ENCODE measurements around the gene DGKZ. TPM values are rescaled to one million over a fixed set of nuclear protein-coding genes. Genes with fewer than 3 reads are reported as not detected.

DGKZ gene
- total RNA-seq, 1 donor from 2014 or later: 78.8 TPM

- H3K4me1 ChIP-seq: peaks cover 75% of the 10 kb centered on the region
- H3K27ac ChIP-seq: peak overlapping the region; percentile 16
- no peaks in the 10 kb centered on the region for H3K36me3 ChIP-seq
- DNase-seq (ENCODE audit: extremely low spot score in 2 of 2): no peak
- no peak overlapping the region for H3K4me3 ChIP-seq
- TF ChIP-seq CTCF (IDR thresholded peaks at IDR 0.05) (peak; percentile 31 to 58 (median 38)), POLR2AphosphoS5 (IDR thresholded peaks at IDR 0.05; ENCODE audit: insufficient read depth in 1 of 2, low read depth in 1 of 2) (no peak), POLR2A (IDR thresholded peaks at IDR 0.05) (no peak)
- intact Hi-C loops (cut with DNase I): no loop called here
- H3K27me3 ChIP-seq: no peaks in the 10 kb centered on the region
- H3K9me3 ChIP-seq: no peaks in the 10 kb centered on the region
These were observed 5.0 kb downstream of the DGKZ start for GRCh38 chr11:46352063-46352841.

GRCh38 chr11:46353698-46354097 lies 6.4 kb downstream of the DGKZ start:
- intact Hi-C loops (cut with DNase I): no loop called here
- Histone ChIP-seq H3K36me3 (no peaks in the 10 kb centered on the region), H3K4me3 (no peak overlapping the region), H3K27me3 (no peaks in the 10 kb centered on the region), H3K4me1 (peaks cover 72% of the 10 kb centered on the region), H3K9me3 (no peaks in the 10 kb centered on the region), H3K27ac (no peak overlapping the region)
- no peak for DNase-seq (ENCODE audit: extremely low spot score in 2 of 2)
- TF ChIP-seq POLR2A (IDR thresholded peaks at IDR 0.05) (no peak), POLR2AphosphoS5 (IDR thresholded peaks at IDR 0.05; ENCODE audit: insufficient read depth in 1 of 2, low read depth in 1 of 2) (no peak), CTCF (IDR thresholded peaks at IDR 0.05) (no peak)

- DNase-seq (ENCODE audit: extremely low spot score in 2 of 2): no peak
- no peak for TF ChIP-seq POLR2A (IDR thresholded peaks at IDR 0.05)
- no peak for TF ChIP-seq POLR2AphosphoS5 (IDR thresholded peaks at IDR 0.05; ENCODE audit: insufficient read depth in 1 of 2, low read depth in 1 of 2)
- no peak for TF ChIP-seq CTCF (IDR thresholded peaks at IDR 0.05)
- no peaks in the 10 kb centered on the region for H3K36me3 ChIP-seq
- no peak overlapping the region for H3K27ac ChIP-seq
- H3K4me1 ChIP-seq: peaks cover 53% of the 10 kb centered on the region
- H3K9me3 ChIP-seq: no peaks in the 10 kb centered on the region
- intact Hi-C loops (cut with DNase I): no loop called here
- H3K4me3 ChIP-seq: no peak overlapping the region
- no peaks in the 10 kb centered on the region for H3K27me3 ChIP-seq
These were observed 9.7 kb downstream of the DGKZ start for GRCh38 chr11:46356924-46357482.

GRCh38 chr11:46357483-46357936 lies 10.2 kb downstream of the DGKZ start:
- no peak for DNase-seq (ENCODE audit: extremely low spot score in 2 of 2)
- Histone ChIP-seq H3K27ac (no peak overlapping the region), H3K36me3 (no peaks in the 10 kb centered on the region), H3K27me3 (no peaks in the 10 kb centered on the region), H3K9me3 (no peaks in the 10 kb centered on the region), H3K4me1 (peaks cover 53% of the 10 kb centered on the region), H3K4me3 (no peak overlapping the region)
- intact Hi-C loops (cut with DNase I): no loop called here
- TF ChIP-seq CTCF (IDR thresholded peaks at IDR 0.05): no peak
- TF ChIP-seq POLR2A (IDR thresholded peaks at IDR 0.05): no peak
- no peak for TF ChIP-seq POLR2AphosphoS5 (IDR thresholded peaks at IDR 0.05; ENCODE audit: insufficient read depth in 1 of 2, low read depth in 1 of 2)

GRCh38 chr11:46359953-46360352 lies 12.7 kb downstream of the DGKZ start:
- Histone ChIP-seq H3K36me3 (no peaks in the 10 kb centered on the region), H3K4me3 (no peak overlapping the region), H3K9me3 (no peaks in the 10 kb centered on the region), H3K27me3 (no peaks in the 10 kb centered on the region), H3K27ac (no peak overlapping the region), H3K4me1 (peaks cover 53% of the 10 kb centered on the region)
- intact Hi-C loops (cut with DNase I): no loop called here
- TF ChIP-seq CTCF (IDR thresholded peaks at IDR 0.05) (no peak), POLR2AphosphoS5 (IDR thresholded peaks at IDR 0.05; ENCODE audit: insufficient read depth in 1 of 2, low read depth in 1 of 2) (no peak), POLR2A (IDR thresholded peaks at IDR 0.05) (no peak)
- DNase-seq (ENCODE audit: extremely low spot score in 2 of 2): no peak

All from vagina (tissue), 2 donors.